ENCODE data around the gene C16orf54. TPM values are rescaled to one million over a fixed set of nuclear protein-coding genes. Genes with fewer than 3 reads are reported as not detected.

C16orf54 gene
- total and polyA plus RNA-seq, 10 of the 15 experiments (the other 5 are each of a cell fraction or from before 2014, with no cell fraction given), result 2.1 to 13.3 (median 5.4) TPM

GRCh38 chr16:29702269-29702668, 43.5 kb downstream of the C16orf54 start (continued):
- no peak for TF ChIP-seq PBX3 (IDR thresholded peaks at IDR 0.05; ENCODE audit: insufficient replicate concordance, low read depth, low read length)
- TF ChIP-seq CTCF (IDR thresholded peaks at IDR 0.05 in 2 of 3, conservative IDR thresholded peaks at IDR 0.05 in 1 of 3; ENCODE audit: control insufficient read depth in 2 of 3, extremely low read depth in 1 of 3, insufficient read depth in 1 of 3, low read depth in 3 of 3, low read length in 3 of 3), result no peak
- no peak for TF ChIP-seq CBFB (IDR thresholded peaks at IDR 0.05; ENCODE audit: low read depth)
- no peak for TF ChIP-seq ASH2L (IDR thresholded peaks at IDR 0.05; ENCODE audit: borderline replicate concordance, low read depth)
- no peak for TF ChIP-seq CREB1 (IDR thresholded peaks at IDR 0.05; ENCODE audit: low read depth)
- TF ChIP-seq, protein P1, sequence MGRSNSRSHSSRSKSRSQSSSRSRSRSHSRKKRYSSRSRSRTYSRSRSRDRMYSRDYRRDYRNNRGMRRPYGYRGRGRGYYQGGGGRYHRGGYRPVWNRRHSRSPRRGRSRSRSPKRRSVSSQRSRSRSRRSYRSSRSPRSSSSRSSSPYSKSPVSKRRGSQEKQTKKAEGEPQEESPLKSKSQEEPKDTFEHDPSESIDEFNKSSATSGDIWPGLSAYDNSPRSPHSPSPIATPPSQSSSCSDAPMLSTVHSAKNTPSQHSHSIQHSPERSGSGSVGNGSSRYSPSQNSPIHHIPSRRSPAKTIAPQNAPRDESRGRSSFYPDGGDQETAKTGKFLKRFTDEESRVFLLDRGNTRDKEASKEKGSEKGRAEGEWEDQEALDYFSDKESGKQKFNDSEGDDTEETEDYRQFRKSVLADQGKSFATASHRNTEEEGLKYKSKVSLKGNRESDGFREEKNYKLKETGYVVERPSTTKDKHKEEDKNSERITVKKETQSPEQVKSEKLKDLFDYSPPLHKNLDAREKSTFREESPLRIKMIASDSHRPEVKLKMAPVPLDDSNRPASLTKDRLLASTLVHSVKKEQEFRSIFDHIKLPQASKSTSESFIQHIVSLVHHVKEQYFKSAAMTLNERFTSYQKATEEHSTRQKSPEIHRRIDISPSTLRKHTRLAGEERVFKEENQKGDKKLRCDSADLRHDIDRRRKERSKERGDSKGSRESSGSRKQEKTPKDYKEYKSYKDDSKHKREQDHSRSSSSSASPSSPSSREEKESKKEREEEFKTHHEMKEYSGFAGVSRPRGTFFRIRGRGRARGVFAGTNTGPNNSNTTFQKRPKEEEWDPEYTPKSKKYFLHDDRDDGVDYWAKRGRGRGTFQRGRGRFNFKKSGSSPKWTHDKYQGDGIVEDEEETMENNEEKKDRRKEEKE (IDR thresholded peaks at IDR 0.05), result no peak
- 0 out of 2 replicates have a peak, but pooled peaks have one; percentile 2 for TF ChIP-seq FOXM1 (IDR thresholded peaks at IDR 0.05; ENCODE audit: low read depth, low read length)
- no peak for TF ChIP-seq ZZZ3 (IDR thresholded peaks at IDR 0.05; ENCODE audit: control insufficient read depth, insufficient read length, low read depth)
- TF ChIP-seq, protein P2, sequence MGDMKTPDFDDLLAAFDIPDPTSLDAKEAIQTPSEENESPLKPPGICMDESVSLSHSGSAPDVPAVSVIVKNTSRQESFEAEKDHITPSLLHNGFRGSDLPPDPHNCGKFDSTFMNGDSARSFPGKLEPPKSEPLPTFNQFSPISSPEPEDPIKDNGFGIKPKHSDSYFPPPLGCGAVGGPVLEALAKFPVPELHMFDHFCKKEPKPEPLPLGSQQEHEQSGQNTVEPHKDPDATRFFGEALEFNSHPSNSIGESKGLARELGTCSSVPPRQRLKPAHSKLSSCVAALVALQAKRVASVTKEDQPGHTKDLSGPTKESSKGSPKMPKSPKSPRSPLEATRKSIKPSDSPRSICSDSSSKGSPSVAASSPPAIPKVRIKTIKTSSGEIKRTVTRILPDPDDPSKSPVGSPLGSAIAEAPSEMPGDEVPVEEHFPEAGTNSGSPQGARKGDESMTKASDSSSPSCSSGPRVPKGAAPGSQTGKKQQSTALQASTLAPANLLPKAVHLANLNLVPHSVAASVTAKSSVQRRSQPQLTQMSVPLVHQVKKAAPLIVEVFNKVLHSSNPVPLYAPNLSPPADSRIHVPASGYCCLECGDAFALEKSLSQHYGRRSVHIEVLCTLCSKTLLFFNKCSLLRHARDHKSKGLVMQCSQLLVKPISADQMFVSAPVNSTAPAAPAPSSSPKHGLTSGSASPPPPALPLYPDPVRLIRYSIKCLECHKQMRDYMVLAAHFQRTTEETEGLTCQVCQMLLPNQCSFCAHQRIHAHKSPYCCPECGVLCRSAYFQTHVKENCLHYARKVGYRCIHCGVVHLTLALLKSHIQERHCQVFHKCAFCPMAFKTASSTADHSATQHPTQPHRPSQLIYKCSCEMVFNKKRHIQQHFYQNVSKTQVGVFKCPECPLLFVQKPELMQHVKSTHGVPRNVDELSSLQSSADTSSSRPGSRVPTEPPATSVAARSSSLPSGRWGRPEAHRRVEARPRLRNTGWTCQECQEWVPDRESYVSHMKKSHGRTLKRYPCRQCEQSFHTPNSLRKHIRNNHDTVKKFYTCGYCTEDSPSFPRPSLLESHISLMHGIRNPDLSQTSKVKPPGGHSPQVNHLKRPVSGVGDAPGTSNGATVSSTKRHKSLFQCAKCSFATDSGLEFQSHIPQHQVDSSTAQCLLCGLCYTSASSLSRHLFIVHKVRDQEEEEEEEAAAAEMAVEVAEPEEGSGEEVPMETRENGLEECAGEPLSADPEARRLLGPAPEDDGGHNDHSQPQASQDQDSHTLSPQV (IDR thresholded peaks at IDR 0.05), result no peak

Measured in GM12878 (cell line).